ENCODE results near the gene KPNA4. TPM values are rescaled to one million over a fixed set of nuclear protein-coding genes. Genes with fewer than 3 reads are reported as not detected.
"Not testable (repeated sequence)": the region's sequence is repeated elsewhere in the genome, so short reads cannot be mapped to it uniquely, and the experiment has no call there.

Gene KPNA4
- total RNA-seq, 2 experiments from 2014 or later: 37.3 TPM

DNA sequence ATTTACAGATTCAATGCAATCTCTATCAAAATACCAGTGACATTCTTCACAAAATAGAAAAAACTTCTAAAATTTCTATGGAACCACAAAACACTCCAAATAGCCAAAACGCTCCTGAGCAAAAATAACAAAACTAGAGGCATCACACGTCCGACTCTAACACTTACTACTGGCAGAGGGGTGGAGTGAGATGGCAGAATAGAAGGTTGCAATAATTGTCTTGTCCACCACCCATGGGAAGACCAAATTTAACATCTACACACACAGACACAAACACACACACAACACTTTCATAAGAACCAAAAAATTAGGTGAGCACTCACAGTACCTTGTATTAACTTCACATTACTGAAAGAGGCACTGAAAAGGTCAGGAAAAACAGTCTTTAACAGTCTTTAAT lies 21.3 kb upstream of the KPNA4 start:
- Mint-ChIP-seq H3K4me3 (no peak overlapping the region), H3K27ac (no peak overlapping the region), H3K9me3 (no peaks in the 10 kb centered on the region), H3K36me3 (ENCODE audit: low read depth) (no peaks in the 10 kb centered on the region), H3K4me1 (no peaks in the 10 kb centered on the region), H3K27me3 (peaks cover 45% of the 10 kb centered on the region)
- ChIA-PET CTCF (no interaction called here), POLR2A (no interaction called here)
- no peak for DNase-seq

- no peaks in the 10 kb centered on the region for H3K4me1 Mint-ChIP-seq
- H3K4me3 Mint-ChIP-seq: no peak overlapping the region
- H3K36me3 Mint-ChIP-seq (ENCODE audit: low read depth): no peaks in the 10 kb centered on the region
- DNase-seq: no peak
- H3K27me3 Mint-ChIP-seq: peaks cover 37% of the 10 kb centered on the region
- ChIA-PET POLR2A (no interaction called here), CTCF (no interaction called here)
- H3K27ac Mint-ChIP-seq: no peak overlapping the region
- H3K9me3 Mint-ChIP-seq: no peaks in the 10 kb centered on the region
Measured at GRCh38 chr3:160583451-160583850, 18.1 kb upstream of the KPNA4 start.

DNA sequence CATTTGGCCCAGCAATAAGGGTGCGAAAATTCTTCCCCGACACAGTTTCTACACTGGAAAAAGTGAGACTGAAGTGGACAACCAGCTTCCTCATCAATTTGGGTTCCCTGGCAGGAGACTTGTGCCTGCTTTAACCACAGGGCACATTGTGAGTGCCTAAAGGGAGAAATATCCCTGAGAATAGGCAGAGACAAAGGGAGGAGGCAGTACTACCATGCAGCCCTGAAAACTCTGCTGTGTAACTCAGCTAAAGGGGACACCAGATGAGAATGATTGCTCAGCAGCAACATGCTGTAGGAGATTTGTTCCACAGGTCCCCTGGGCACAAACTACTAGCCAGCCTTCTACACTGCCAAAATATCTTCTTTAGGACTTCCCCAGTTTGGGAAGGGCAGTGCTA lies 15.6 kb upstream of the KPNA4 start:
- no peak for DNase-seq
- ChIA-PET CTCF (no interaction called here), POLR2A (no interaction called here)
- Mint-ChIP-seq H3K27me3 (peaks cover 35% of the 10 kb centered on the region), H3K4me3 (no peak overlapping the region), H3K9me3 (no peaks in the 10 kb centered on the region), H3K4me1 (no peaks in the 10 kb centered on the region), H3K27ac (no peak overlapping the region), H3K36me3 (ENCODE audit: low read depth) (no peaks in the 10 kb centered on the region)

- CTCF ChIA-PET: no interaction called here
- POLR2A ChIA-PET: no interaction called here
- no peaks in the 10 kb centered on the region for H3K4me1 Mint-ChIP-seq
Measured at GRCh38 chr3:160577556-160578195, 12.3 kb upstream of the KPNA4 start.

GRCh38 chr3:160577093-160577492 lies 11.7 kb upstream of the KPNA4 start:
- CTCF ChIA-PET: no interaction called here
- POLR2A ChIA-PET: no interaction called here
- no peak overlapping the region for H3K4me3 Mint-ChIP-seq
- H3K4me1 Mint-ChIP-seq: no peaks in the 10 kb centered on the region
- H3K9me3 Mint-ChIP-seq: no peaks in the 10 kb centered on the region
- H3K36me3 Mint-ChIP-seq (ENCODE audit: low read depth): no peaks in the 10 kb centered on the region
- H3K27me3 Mint-ChIP-seq: peaks cover 20% of the 10 kb centered on the region
- H3K27ac Mint-ChIP-seq: no peak overlapping the region
- DNase-seq: no peak

More at GRCh38 chr3:160577556-160578195, 12.3 kb upstream of the KPNA4 start:
- DNase-seq: no peak
- peaks cover 22% of the 10 kb centered on the region for H3K27me3 Mint-ChIP-seq
- H3K27ac Mint-ChIP-seq: no peak overlapping the region
- no peaks in the 10 kb centered on the region for H3K9me3 Mint-ChIP-seq
- H3K4me3 Mint-ChIP-seq: no peak overlapping the region
- no peaks in the 10 kb centered on the region for H3K36me3 Mint-ChIP-seq (ENCODE audit: low read depth)

- H3K4me3 Mint-ChIP-seq: no peak overlapping the region
- H3K27ac Mint-ChIP-seq: no peak overlapping the region
- H3K36me3 Mint-ChIP-seq (ENCODE audit: low read depth): no peaks in the 10 kb centered on the region
- CTCF ChIA-PET: no interaction called here
- POLR2A ChIA-PET: no interaction called here
- H3K9me3 Mint-ChIP-seq: no peaks in the 10 kb centered on the region
- peaks cover 16% of the 10 kb centered on the region for H3K27me3 Mint-ChIP-seq
- H3K4me1 Mint-ChIP-seq: no peaks in the 10 kb centered on the region
- DNase-seq: no peak
Measured at GRCh38 chr3:160576621-160577020, 11.2 kb upstream of the KPNA4 start.

DNA sequence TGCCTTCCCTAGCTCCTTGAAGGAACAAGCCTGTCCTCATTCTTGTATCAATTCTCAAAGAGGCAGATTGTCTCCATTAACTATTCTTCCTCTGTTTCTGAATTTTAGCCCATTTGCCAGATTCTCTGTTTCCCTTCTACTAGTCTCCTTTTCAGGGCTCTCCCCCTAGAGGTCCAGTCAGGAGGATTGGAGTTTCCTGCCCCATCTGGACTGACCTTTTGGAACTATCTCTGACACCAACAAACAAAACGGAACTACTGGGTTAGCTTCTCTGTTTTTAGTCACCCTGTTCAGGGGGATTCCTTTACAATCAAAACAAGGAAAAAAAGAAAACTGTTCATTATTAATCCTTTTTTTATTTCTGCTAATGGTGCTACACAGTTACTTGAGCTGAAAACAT lies 10.2 kb upstream of the KPNA4 start:
- Mint-ChIP-seq H3K27me3 (peaks cover 10% of the 10 kb centered on the region), H3K4me3 (no peak overlapping the region), H3K27ac (no peak overlapping the region), H3K9me3 (no peaks in the 10 kb centered on the region), H3K36me3 (ENCODE audit: low read depth) (no peaks in the 10 kb centered on the region), H3K4me1 (no peaks in the 10 kb centered on the region)
- CTCF ChIA-PET: no interaction called here
- no peak for DNase-seq
- POLR2A ChIA-PET: no interaction called here

- Mint-ChIP-seq H3K9me3 (no peaks in the 10 kb centered on the region), H3K36me3 (ENCODE audit: low read depth) (no peaks in the 10 kb centered on the region), H3K4me3 (no peak overlapping the region), H3K4me1 (no peaks in the 10 kb centered on the region), H3K27ac (no peak overlapping the region), H3K27me3 (peaks cover 8% of the 10 kb centered on the region)
- CTCF ChIA-PET: interaction anchor here (0.7 kb wide), 1 partner anchor 603 kb away, joined by 3 read pairs; no protein-coding TSS in a partner anchor
- POLR2A ChIA-PET: no interaction called here
- DNase-seq: no peak
Measured at GRCh38 chr3:160574636-160575035, 9.3 kb upstream of the KPNA4 start.

DNA sequence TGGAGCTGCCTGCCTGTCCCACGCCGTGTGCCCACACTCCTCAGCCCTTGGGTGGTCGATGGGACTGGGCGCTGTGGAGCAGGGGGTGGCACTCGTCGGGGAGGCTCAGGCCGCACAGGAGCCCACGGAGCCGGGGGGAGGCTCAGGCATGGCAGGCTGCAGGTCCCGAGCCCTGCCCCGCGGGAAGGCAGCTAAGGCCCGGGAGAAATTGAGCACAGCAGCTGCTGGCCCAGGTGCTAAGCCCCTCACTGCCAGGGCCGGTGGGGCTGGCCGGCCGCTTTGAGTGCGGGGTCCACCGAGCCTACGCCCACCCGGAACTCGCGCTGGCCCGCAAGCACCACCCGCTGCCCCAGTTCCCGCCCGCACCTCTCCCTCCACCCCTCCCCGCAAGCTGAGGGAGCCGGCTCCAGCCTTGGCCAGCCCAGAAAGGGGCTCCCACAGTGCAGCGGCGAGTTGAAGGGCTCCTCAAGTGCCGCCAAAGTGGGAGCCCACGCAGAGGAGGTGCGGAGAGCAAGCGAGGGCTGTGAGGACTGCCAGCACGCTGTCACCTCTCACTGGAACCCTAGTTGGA lies 8.7 kb upstream of the KPNA4 start:
- not testable (repeated sequence) for H3K9me3 Mint-ChIP-seq, H3K4me3 Mint-ChIP-seq
- CTCF ChIA-PET: interaction anchor here (0.7 kb wide), 1 partner anchor 603 kb away, joined by 3 read pairs; no protein-coding TSS in a partner anchor

GRCh38 chr3:160569894-160570652 lies 4.7 kb upstream of the KPNA4 start:
- no peak for DNase-seq
- Mint-ChIP-seq H3K9me3 (no peaks in the 10 kb centered on the region), H3K4me3 (no peak overlapping the region), H3K27me3 (no peaks in the 10 kb centered on the region), H3K4me1 (peaks cover 31% of the 10 kb centered on the region), H3K27ac (no peak overlapping the region), H3K36me3 (ENCODE audit: low read depth) (peaks cover 21% of the 10 kb centered on the region)
- ChIA-PET CTCF (no interaction called here), POLR2A (no interaction called here)

More for the DNA sequence above, 8.7 kb upstream of the KPNA4 start:
- H3K4me1 Mint-ChIP-seq; DNase-seq; H3K27me3 Mint-ChIP-seq; H3K27ac Mint-ChIP-seq; H3K36me3 Mint-ChIP-seq (ENCODE audit: low read depth); POLR2A ChIA-PET: not testable (repeated sequence)

GRCh38 chr3:160568989-160569388 lies 3.6 kb upstream of the KPNA4 start:
- H3K4me3 Mint-ChIP-seq: no peak overlapping the region
- no peaks in the 10 kb centered on the region for H3K9me3 Mint-ChIP-seq
- H3K27ac Mint-ChIP-seq: no peak overlapping the region
- CTCF ChIA-PET: interaction anchor here (0.8 kb wide), 1 partner anchor 200 kb away, joined by 3 read pairs; no protein-coding TSS in a partner anchor
- no peaks in the 10 kb centered on the region for H3K27me3 Mint-ChIP-seq
- H3K36me3 Mint-ChIP-seq (ENCODE audit: low read depth): peaks cover 26% of the 10 kb centered on the region
- peaks cover 35% of the 10 kb centered on the region for H3K4me1 Mint-ChIP-seq
- POLR2A ChIA-PET: interaction anchor here (2.5 kb wide), 1 partner anchor 119 kb away, joined by 9 read pairs; the partner anchor contains the start of gene TRIM59
- DNase-seq: no peak

GRCh38 chr3:160567774-160568173 lies 2.4 kb upstream of the KPNA4 start:
- Mint-ChIP-seq H3K36me3 (ENCODE audit: low read depth) (peaks cover 39% of the 10 kb centered on the region), H3K27me3 (no peaks in the 10 kb centered on the region), H3K4me1 (peaks cover 46% of the 10 kb centered on the region), H3K4me3 (no peak overlapping the region), H3K27ac (no peak overlapping the region), H3K9me3 (no peaks in the 10 kb centered on the region)
- DNase-seq: no peak
- POLR2A ChIA-PET: interaction anchor here (1.1 to 2.5 kb wide), 2 partner anchors 118 to 126 kb away, joined by 3 to 9 read pairs; partner anchors contain the start of gene TRIM59
- CTCF ChIA-PET: interaction anchor here (1.1 kb wide), 1 partner anchor 579 kb away, joined by 3 read pairs; the partner anchor contains the start of gene IL12A

DNA sequence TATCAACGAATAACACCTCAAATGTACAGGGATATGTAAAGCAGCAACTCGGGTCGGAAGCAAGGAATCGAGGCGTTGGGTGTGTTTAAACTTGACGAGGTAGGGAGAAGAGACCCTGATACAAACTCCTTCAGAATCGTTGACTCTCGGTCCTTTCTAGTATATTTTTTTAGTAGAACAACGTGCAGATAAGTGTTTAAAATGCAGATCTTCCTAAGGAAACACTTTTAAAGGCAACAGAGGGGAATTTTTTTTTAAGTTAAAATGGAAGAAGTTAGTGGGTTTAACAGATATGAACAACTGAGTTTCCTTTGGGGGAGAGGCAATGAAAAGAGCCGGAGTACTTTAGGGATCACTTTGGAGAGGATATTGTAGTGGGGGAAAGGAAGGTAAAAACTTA lies 1.1 kb upstream of the KPNA4 start:
- CTCF ChIA-PET: interaction anchor here (1.1 kb wide), 1 partner anchor 578 kb away, joined by 3 read pairs; the partner anchor contains the start of gene IL12A

More for the DNA sequence above, 1.1 kb upstream of the KPNA4 start:
- Mint-ChIP-seq H3K27me3 (no peaks in the 10 kb centered on the region), H3K9me3 (no peaks in the 10 kb centered on the region), H3K4me3 (peak overlapping the region; percentile 97), H3K36me3 (ENCODE audit: low read depth) (peaks cover 45% of the 10 kb centered on the region), H3K27ac (peak overlapping the region; percentile 45), H3K4me1 (peaks cover 59% of the 10 kb centered on the region)
- no peak for DNase-seq
- POLR2A ChIA-PET: interaction anchor here (1.3 to 3.8 kb wide), 6 partner anchors 34 to 655 kb away, joined by 3 to 36 read pairs (median 8); partner anchors contain the start of genes NMD3, SMC4 and TRIM59

Measured in activated CD4-positive, alpha-beta memory T cell treated with anti-CD3 and anti-CD28 coated beads, Interleukin-2, amount 10 ng/mL, durations not matched to agents 7 days and 5 days (primary cell).